Right lobe of liver (tissue), 6 donors: ENCODE results near the gene SETD5. TPM values are rescaled to one million over a fixed set of nuclear protein-coding genes. Genes with fewer than 3 reads are reported as not detected.
A peak's percentile ranks its signal among the peaks of the same experiment; 100 is the strongest.

Experiments used
- ATAC-seq, 4 donors: fragments of 200-7000 bp; cut with Tn5 transposase; one replicate each; pipeline ENCODE4 v1.9.1; 2020; ENCODE audit warnings: mild to moderate bottlenecking in 4 of 4, moderate library complexity in 4 of 4
- DNase-seq, 3 donors: peaks; one replicate each; pipeline ENCODE4 v3.0.0-alpha.2; 2020
- H3K27ac ChIP-seq, 3 donors: fragments of 200-600 bp; one replicate each; pipeline ENCODE4 v1.8.0; 2022
- H3K27me3 ChIP-seq, 2 donors: fragments of 200-600 bp; one replicate each; pipeline ENCODE4 v1.8.0; 2022
- H3K36me3 ChIP-seq, 4 donors: fragments of 200-600 bp; sonication (generic) in 1 of 4; one replicate each; pipeline versions ENCODE4 v1.5.1 to v1.8.0; 2017 to 2022; ENCODE audit warnings: control low read depth in 1 of 4
- H3K4me1 ChIP-seq, 4 donors: fragments of 200-600 bp; sonication (generic) in 1 of 4; one replicate each; pipeline versions ENCODE4 v1.5.1 to v1.8.0; 2017 to 2022; ENCODE audit warnings: control low read depth in 1 of 4
- H3K4me3 ChIP-seq, 3 donors: fragments of 200-600 bp; one replicate each; pipeline ENCODE4 v1.8.0; 2022
- H3K9me3 ChIP-seq, 4 donors: fragments of 200-600 bp; sonication (generic) in 1 of 4; one replicate each; pipeline versions ENCODE4 v1.5.1 to v1.8.0; 2017 to 2022; ENCODE audit warnings: control low read depth in 1 of 4
- POLR2A ChIP-seq: fragments of 450-650 bp; IDR thresholded peaks from one replicate; pipeline ENCODE4 v1.6.1; 2017; ENCODE audit warnings: antibody characterized with exemption, mild to moderate bottlenecking
- WGBS: methylation state at CpG from one replicate; pipeline ENCODE4 v1.1.6; 2018; ENCODE audit warnings: low coverage, low lambda C conversion rate; ENCODE audit not compliant: insufficient coverage; ENCODE audit errors: missing lambda C conversion rate; 5-methylcytosine and 5-hydroxymethylcytosine counted together
- intact Hi-C, 2 donors: fragments of 100-400 bp; cut with DNase I; formaldehyde crosslinking; loops; one replicate each; pipeline versions ENCODE4 v1.11.2 to v1.14.1; 2022
- total RNA-seq, 6 experiments: library from RNA; depleted of rRNA in 2 of 6; stranded (reverse); fragments of >200 nt in 2 of 6; fragmentation: NEBNext Ultra II Directional in 3 of 6; extraction: Animal tissue kit (Norgen Biotek cat#: 25700) in 3 of 6; gene quantifications; one replicate each; pipeline versions ENCODE4 v1.1.0 to v1.2.4, GENCODE V29; 2016 to 2023
- TF ChIP-seq, protein P1 (sequence below), 4 donors: fragments of 200-600 bp in 3 of 4; fragments of 450-650 bp in 1 of 4; IDR thresholded peaks; one replicate each; pipeline versions ENCODE4 v1.5.1 to v1.8.0; 2016 to 2022; ENCODE audit warnings: antibody characterized with exemption in 4 of 4, mild to moderate bottlenecking in 2 of 4
- donor health status: DM: no; HTN: yes; CAD: no.
- donor health status: DM: no; HTN: no; CAD: no.
- donor health status: DM: no; HTN: no; CAD: no.
- donor health status: DM: no; HTN: yes; CAD: no.
- donor health status: DM: no; HTN: yes; CAD: no.

SETD5 gene
- total RNA-seq, 6 experiments from 2014 or later = 38.7 to 71.4 (median 52.3) TPM

DNA sequence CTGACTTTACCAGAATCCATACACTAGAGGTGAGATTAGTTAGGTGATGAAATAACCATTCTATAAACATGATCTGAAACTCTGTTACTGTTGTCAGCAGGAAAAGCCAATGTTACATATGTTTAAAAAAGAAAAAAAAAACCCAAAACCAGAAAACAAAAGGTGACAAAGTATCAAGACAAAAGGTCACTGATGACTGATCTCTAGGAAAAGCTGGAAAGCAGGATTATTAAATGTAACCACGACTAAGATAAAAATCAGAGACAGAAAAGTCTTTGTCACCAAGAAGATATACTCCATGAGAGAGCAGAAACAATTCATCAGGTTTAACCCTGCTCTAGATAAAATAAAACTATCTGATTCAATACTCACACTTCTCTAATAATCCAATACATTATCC lies 5.4 kb upstream of the SETD5 start:
- TF ChIP-seq, protein P1, sequence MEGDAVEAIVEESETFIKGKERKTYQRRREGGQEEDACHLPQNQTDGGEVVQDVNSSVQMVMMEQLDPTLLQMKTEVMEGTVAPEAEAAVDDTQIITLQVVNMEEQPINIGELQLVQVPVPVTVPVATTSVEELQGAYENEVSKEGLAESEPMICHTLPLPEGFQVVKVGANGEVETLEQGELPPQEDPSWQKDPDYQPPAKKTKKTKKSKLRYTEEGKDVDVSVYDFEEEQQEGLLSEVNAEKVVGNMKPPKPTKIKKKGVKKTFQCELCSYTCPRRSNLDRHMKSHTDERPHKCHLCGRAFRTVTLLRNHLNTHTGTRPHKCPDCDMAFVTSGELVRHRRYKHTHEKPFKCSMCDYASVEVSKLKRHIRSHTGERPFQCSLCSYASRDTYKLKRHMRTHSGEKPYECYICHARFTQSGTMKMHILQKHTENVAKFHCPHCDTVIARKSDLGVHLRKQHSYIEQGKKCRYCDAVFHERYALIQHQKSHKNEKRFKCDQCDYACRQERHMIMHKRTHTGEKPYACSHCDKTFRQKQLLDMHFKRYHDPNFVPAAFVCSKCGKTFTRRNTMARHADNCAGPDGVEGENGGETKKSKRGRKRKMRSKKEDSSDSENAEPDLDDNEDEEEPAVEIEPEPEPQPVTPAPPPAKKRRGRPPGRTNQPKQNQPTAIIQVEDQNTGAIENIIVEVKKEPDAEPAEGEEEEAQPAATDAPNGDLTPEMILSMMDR (IDR thresholded peaks at IDR 0.05) = no peak
- no peak for TF ChIP-seq POLR2A
- intact Hi-C loops = no loop called here
- no peak for DNase-seq

DNA sequence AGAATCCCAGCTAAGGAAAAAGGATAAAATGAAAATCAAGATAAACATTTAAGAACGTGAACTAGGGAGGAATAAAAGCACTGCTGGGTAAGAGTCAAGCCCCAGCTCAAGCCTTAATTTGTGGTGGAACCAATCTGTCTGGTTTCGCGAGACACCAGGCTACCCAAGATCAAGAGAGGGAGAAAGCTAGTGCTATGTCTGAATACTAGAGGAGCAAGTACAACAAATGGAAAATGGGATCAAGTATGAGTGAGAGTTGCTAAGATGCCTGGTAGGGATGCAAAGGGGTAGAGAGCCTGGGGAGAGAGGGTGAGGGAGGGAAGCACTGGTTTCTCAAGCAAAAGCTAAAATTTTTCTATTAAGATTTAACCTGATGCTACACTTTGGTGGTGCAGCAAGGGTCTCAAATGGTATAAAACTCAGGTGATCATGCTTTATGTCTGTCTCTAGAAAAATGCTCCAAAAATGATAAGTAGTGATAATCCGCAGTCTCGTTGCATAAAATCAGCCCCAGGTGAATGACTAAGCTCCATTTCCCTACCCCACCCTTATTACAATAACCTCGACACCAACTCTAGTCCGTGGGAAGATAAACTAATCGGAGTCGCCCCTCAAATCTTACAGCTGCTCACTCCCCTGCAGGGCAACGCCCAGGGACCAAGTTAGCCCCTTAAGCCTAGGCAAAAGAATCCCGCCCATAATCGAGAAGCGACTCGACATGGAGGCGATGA lies 1.7 kb upstream of the SETD5 start:
- H3K9me3 ChIP-seq = no peaks in the 10 kb centered on the region
- intact Hi-C loops = no loop called here
- H3K4me1 ChIP-seq = peaks cover 0 to 40% (median 19%) of the 10 kb centered on the region in 4 donors
- ATAC-seq (no peak), DNase-seq (no peak)
- peak overlapping the region; percentile 60 to 86 (median 84) for H3K4me3 ChIP-seq
- no peaks in the 10 kb centered on the region for H3K27me3 ChIP-seq
- TF ChIP-seq, protein P1 (IDR thresholded peaks at IDR 0.05) = no peak
- no peak for TF ChIP-seq POLR2A
- WGBS = 18% methylated on average over 8 of the region's 15 CpGs
- H3K36me3 ChIP-seq = peaks cover 5 to 16% (median 8%) of the 10 kb centered on the region in 4 donors
- H3K27ac ChIP-seq = peak overlapping the region; percentile 90 to 94 (median 91)

More for the DNA sequence above, 5.4 kb upstream of the SETD5 start:
- ATAC-seq = no peak
- Histone ChIP-seq H3K27ac (no peak overlapping the region), H3K4me3 (no peak overlapping the region), H3K4me1 (peaks cover 0 to 31% (median 10%) of the 10 kb centered on the region in 4 donors), H3K27me3 (no peaks in the 10 kb centered on the region), H3K36me3 (peaks cover 14 to 51% (median 34%) of the 10 kb centered on the region in 4 donors), H3K9me3 (no peaks in the 10 kb centered on the region)
- 18% methylated on average over 1 of the region's 1 CpG for WGBS

DNA sequence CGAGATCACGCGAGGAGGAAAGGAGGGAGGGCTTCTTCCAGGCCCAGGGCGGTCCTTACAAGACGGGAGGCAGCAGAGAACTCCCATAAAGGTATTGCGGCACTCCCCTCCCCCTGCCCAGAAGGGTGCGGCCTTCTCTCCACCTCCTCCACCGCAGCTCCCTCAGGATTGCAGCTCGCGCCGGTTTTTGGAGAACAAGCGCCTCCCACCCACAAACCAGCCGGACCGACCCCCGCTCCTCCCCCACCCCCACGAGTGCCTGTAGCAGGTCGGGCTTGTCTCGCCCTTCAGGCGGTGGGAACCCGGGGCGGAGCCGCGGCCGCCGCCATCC lies 1.1 kb upstream of the SETD5 start:
- intact Hi-C loops = no loop called here
- WGBS = 0% methylated on average over 4 of the region's 25 CpGs
- Histone ChIP-seq H3K4me3 (peak overlapping the region; percentile 60 to 86 (median 84)), H3K4me1 (peaks cover 2 to 45% (median 20%) of the 10 kb centered on the region in 4 donors), H3K27ac (peak overlapping the region; percentile 90 to 94 (median 91)), H3K36me3 (peaks cover 4 to 11% (median 4%) of the 10 kb centered on the region in 4 donors), H3K27me3 (no peaks in the 10 kb centered on the region), H3K9me3 (no peaks in the 10 kb centered on the region)
- no peak for DNase-seq
- TF ChIP-seq, protein P1 (IDR thresholded peaks at IDR 0.05) = no peak
- TF ChIP-seq POLR2A = peak; percentile 24
- peak; percentile 4 to 18 (median 13) for ATAC-seq

DNA sequence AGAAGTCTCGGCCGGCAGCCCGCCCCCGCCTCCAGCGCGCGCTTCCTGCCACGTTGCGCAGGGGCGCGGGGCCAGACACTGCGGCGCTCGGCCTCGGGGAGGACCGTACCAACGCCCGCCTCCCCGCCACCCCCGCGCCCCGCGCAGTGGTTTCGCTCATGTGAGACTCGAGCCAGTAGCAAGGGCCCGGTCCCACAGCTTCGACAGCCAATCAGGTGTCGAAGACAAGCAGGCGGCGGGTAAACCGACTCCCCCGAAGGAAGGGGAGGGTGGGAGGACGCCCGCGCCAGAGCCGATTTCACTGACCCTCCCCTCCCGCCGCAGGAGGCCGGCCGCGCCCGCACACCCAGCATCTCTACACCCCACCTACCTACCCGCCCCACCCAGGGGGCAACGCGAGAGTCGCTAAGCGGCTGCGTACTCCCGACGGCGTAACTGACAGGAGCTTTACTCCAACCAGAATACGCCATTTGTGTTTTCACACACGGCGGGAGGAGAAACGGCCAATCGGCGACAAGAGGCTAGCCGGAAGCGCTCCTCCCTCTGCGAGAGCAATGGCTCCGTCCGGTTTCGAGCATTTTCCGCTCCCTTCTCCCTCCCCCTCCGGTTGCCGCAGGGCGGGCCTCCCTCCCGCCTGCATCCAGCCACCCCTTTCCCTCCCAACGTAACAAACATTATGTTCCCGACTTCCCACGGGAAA lies 633 bp upstream of the SETD5 start:
- ATAC-seq (peak; percentile 78 to 90 (median 80)), DNase-seq (peak; percentile 97 to 98 (median 98))
- under 1% methylated on average over 22 of the region's 71 CpGs for WGBS

More for the DNA sequence above, 633 bp upstream of the SETD5 start:
- TF ChIP-seq, protein P1 (IDR thresholded peaks at IDR 0.05) = no peak
- no peak for TF ChIP-seq POLR2A
- peaks cover 2 to 50% (median 23%) of the 10 kb centered on the region in 4 donors for H3K4me1 ChIP-seq
- peak overlapping the region; percentile 60 to 86 (median 84) for H3K4me3 ChIP-seq
- peak overlapping the region; percentile 90 to 94 (median 91) for H3K27ac ChIP-seq
- peaks cover 0 to 7% (median 2%) of the 10 kb centered on the region in 4 donors for H3K36me3 ChIP-seq
- H3K27me3 ChIP-seq = no peaks in the 10 kb centered on the region
- no peaks in the 10 kb centered on the region for H3K9me3 ChIP-seq
- intact Hi-C loops = no loop called here
